Measurements from ENCODE around the gene PDE4D. TPM values are rescaled to one million over a fixed set of nuclear protein-coding genes. Genes with fewer than 3 reads are reported as not detected.
A peak's percentile ranks its signal among the peaks of the same experiment; 100 is the strongest.

Gene PDE4D
- total RNA-seq, 1 donor from 2014 or later: 13.2 TPM

GRCh38 chr5:59521476-59521875 lies 372.1 kb downstream of the PDE4D start:
- Mint-ChIP-seq H3K4me3 (ENCODE audit: unreplicated experiment) (no peak overlapping the region), H3K27ac (ENCODE audit: unreplicated experiment) (no peak overlapping the region), H3K9me3 (ENCODE audit: unreplicated experiment) (no peaks in the 10 kb centered on the region), H3K36me3 (ENCODE audit: unreplicated experiment) (peaks cover 7% of the 10 kb centered on the region), H3K4me1 (ENCODE audit: low read depth, unreplicated experiment) (no peaks in the 10 kb centered on the region), H3K27me3 (ENCODE audit: unreplicated experiment) (no peaks in the 10 kb centered on the region)
- TF ChIP-seq, protein P1, sequence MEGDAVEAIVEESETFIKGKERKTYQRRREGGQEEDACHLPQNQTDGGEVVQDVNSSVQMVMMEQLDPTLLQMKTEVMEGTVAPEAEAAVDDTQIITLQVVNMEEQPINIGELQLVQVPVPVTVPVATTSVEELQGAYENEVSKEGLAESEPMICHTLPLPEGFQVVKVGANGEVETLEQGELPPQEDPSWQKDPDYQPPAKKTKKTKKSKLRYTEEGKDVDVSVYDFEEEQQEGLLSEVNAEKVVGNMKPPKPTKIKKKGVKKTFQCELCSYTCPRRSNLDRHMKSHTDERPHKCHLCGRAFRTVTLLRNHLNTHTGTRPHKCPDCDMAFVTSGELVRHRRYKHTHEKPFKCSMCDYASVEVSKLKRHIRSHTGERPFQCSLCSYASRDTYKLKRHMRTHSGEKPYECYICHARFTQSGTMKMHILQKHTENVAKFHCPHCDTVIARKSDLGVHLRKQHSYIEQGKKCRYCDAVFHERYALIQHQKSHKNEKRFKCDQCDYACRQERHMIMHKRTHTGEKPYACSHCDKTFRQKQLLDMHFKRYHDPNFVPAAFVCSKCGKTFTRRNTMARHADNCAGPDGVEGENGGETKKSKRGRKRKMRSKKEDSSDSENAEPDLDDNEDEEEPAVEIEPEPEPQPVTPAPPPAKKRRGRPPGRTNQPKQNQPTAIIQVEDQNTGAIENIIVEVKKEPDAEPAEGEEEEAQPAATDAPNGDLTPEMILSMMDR (IDR thresholded peaks at IDR 0.05; ENCODE audit: partially characterized antibody, unreplicated experiment): no peak
- no peak for DNase-seq

DNA sequence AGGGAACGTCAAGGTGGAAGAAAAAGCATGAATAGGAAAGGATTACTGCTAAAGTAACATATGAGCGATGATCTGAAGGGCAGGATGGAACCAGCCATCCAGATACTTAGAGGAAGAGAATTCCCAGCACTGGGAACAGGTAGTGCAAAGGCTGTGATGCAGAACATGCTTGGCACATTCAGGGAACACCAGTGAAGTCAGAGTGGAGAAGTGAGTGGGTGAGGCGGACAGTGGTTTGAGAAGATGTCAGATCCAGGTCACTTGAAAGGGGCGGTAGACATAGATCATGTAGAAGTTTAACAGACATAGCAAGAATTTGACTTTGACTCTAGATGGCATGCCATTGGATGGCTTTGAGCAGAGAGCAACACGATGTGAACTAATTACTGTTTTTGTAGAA lies 374.2 kb downstream of the PDE4D start:
- Mint-ChIP-seq H3K4me1 (ENCODE audit: low read depth, unreplicated experiment) (no peaks in the 10 kb centered on the region), H3K36me3 (ENCODE audit: unreplicated experiment) (no peaks in the 10 kb centered on the region), H3K9me3 (ENCODE audit: unreplicated experiment) (no peaks in the 10 kb centered on the region), H3K4me3 (ENCODE audit: unreplicated experiment) (no peak overlapping the region), H3K27me3 (ENCODE audit: unreplicated experiment) (no peaks in the 10 kb centered on the region), H3K27ac (ENCODE audit: unreplicated experiment) (no peak overlapping the region)
- TF ChIP-seq, protein P1 (IDR thresholded peaks at IDR 0.05; ENCODE audit: partially characterized antibody, unreplicated experiment): no peak
- no peak for DNase-seq

DNA sequence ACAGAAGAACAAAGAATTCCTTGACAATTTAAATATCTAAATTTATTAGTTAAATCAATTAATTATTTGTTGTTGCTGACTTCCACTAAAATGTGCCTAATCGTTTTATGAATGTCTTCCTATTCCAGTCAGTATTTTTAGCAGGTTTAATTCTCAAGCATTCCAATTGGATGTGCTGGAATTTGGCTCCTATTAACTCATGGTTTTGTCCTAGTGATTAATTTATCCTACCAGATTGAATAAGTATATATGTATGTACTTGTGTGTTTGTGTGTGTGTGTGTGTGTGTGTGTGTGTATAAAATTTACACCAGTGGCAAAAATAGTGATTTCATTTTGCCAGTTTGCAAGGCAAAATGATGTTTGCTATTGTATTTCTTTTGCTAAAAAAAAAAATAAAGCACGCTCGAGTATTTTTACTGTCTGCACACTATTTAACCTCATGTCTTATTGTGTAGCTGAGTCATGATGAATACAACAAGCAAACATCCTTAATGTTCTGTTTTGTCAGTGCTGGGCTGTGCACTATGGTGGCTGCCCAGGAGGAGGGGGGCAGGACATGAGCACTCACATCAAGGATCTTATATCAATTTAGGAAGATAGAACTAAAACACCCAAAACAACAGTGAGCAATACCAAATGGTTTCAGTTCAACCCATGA lies 375.5 kb downstream of the PDE4D start:
- Mint-ChIP-seq H3K36me3 (ENCODE audit: unreplicated experiment) (no peaks in the 10 kb centered on the region), H3K4me1 (ENCODE audit: low read depth, unreplicated experiment) (no peaks in the 10 kb centered on the region), H3K27me3 (ENCODE audit: unreplicated experiment) (no peaks in the 10 kb centered on the region), H3K27ac (ENCODE audit: unreplicated experiment) (no peak overlapping the region), H3K4me3 (ENCODE audit: unreplicated experiment) (no peak overlapping the region), H3K9me3 (ENCODE audit: unreplicated experiment) (no peaks in the 10 kb centered on the region)
- TF ChIP-seq, protein P1 (IDR thresholded peaks at IDR 0.05; ENCODE audit: partially characterized antibody, unreplicated experiment): no peak
- DNase-seq: no peak

GRCh38 chr5:59516161-59516560 lies 377.4 kb downstream of the PDE4D start:
- no peak overlapping the region for H3K27ac Mint-ChIP-seq (ENCODE audit: unreplicated experiment)
- no peaks in the 10 kb centered on the region for H3K9me3 Mint-ChIP-seq (ENCODE audit: unreplicated experiment)
- no peaks in the 10 kb centered on the region for H3K36me3 Mint-ChIP-seq (ENCODE audit: unreplicated experiment)
- DNase-seq: no peak
- H3K4me3 Mint-ChIP-seq (ENCODE audit: unreplicated experiment): no peak overlapping the region
- no peaks in the 10 kb centered on the region for H3K4me1 Mint-ChIP-seq (ENCODE audit: low read depth, unreplicated experiment)
- H3K27me3 Mint-ChIP-seq (ENCODE audit: unreplicated experiment): no peaks in the 10 kb centered on the region
- TF ChIP-seq, protein P1 (IDR thresholded peaks at IDR 0.05; ENCODE audit: partially characterized antibody, unreplicated experiment): no peak

DNA sequence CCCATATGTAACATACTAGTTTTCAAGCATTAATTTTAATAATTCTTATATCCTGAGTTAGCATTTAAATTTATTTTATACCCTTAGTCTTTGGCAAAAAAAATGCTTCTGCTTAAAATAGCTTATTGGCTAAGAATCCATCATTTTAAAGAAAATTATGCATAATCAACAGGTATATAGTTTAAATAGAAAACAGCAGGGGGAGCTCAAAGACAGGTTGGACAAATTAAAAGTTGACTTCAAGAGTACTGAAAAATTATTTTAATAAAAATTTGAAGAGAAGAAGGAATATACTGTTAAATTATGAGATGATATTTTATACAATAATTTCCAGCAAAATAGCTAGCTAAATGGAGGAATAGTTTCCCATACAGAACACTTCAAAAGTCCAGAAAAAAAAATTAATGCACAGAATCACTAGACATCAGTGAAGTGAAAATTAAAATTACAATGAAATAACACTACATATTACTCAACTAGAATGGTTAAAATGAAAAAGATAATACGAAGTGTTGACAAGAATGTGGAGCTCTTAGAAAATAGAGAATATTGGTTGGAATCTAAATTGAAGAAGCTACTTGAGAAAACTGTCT lies 387.1 kb downstream of the PDE4D start:
- no peaks in the 10 kb centered on the region for H3K4me1 Mint-ChIP-seq (ENCODE audit: low read depth, unreplicated experiment)
- TF ChIP-seq, protein P1 (IDR thresholded peaks at IDR 0.05; ENCODE audit: partially characterized antibody, unreplicated experiment): peak; percentile 69
- H3K27me3 Mint-ChIP-seq (ENCODE audit: unreplicated experiment): no peaks in the 10 kb centered on the region
- no peak overlapping the region for H3K27ac Mint-ChIP-seq (ENCODE audit: unreplicated experiment)
- DNase-seq: no peak
- H3K4me3 Mint-ChIP-seq (ENCODE audit: unreplicated experiment): no peak overlapping the region
- no peaks in the 10 kb centered on the region for H3K36me3 Mint-ChIP-seq (ENCODE audit: unreplicated experiment)
- no peaks in the 10 kb centered on the region for H3K9me3 Mint-ChIP-seq (ENCODE audit: unreplicated experiment)
